ENCODE data around the gene TLCD3B. TPM values are rescaled to one million over a fixed set of nuclear protein-coding genes. Genes with fewer than 3 reads are reported as not detected.
A peak's percentile ranks its signal among the peaks of the same experiment; 100 is the strongest.

Gene TLCD3B
- total RNA-seq, 1 donor: 0.18 TPM

DNA sequence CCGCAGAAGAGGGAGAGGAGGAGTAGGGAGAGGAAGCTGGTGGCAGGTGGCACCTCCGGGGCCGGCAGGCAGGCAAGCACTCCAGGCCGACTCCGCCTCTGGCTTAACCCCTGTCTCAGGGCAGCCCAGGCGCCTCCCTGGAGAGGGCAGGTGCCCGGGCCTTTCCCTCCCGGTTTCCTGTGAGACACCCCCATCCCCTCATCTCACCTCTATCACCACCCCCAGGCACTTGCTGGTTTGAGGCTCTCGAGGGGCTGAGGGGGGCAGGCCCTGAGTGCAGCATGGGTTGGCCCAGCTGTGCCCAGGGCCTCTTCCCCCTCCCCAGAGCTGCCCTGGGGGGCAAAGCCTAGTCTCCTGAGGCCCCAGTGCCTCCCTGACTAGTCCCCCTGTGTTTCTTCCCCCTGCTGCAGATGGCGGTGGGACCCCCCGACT, 26.2 kb downstream of the TLCD3B start:
- no peak for DNase-seq (ENCODE audit: low read depth)
- TF ChIP-seq CTCF (IDR thresholded peaks at IDR 0.05; ENCODE audit: insufficient read depth, low read length): no peak
- H3K4me3 ChIP-seq (ENCODE audit: low read depth, low read length): no peak overlapping the region

GRCh38 chr16:30004424-30004776, 26.7 kb downstream of the TLCD3B start:
- H3K4me3 ChIP-seq (ENCODE audit: low read depth, low read length): no peak overlapping the region
- DNase-seq (ENCODE audit: low read depth): no peak
- no peak for TF ChIP-seq CTCF (IDR thresholded peaks at IDR 0.05; ENCODE audit: insufficient read depth, low read length)

GRCh38 chr16:30003670-30004423, 27.2 kb downstream of the TLCD3B start:
- no peak for DNase-seq (ENCODE audit: low read depth)
- H3K4me3 ChIP-seq (ENCODE audit: low read depth, low read length): no peak overlapping the region
- no peak for TF ChIP-seq CTCF (IDR thresholded peaks at IDR 0.05; ENCODE audit: insufficient read depth, low read length)

DNA sequence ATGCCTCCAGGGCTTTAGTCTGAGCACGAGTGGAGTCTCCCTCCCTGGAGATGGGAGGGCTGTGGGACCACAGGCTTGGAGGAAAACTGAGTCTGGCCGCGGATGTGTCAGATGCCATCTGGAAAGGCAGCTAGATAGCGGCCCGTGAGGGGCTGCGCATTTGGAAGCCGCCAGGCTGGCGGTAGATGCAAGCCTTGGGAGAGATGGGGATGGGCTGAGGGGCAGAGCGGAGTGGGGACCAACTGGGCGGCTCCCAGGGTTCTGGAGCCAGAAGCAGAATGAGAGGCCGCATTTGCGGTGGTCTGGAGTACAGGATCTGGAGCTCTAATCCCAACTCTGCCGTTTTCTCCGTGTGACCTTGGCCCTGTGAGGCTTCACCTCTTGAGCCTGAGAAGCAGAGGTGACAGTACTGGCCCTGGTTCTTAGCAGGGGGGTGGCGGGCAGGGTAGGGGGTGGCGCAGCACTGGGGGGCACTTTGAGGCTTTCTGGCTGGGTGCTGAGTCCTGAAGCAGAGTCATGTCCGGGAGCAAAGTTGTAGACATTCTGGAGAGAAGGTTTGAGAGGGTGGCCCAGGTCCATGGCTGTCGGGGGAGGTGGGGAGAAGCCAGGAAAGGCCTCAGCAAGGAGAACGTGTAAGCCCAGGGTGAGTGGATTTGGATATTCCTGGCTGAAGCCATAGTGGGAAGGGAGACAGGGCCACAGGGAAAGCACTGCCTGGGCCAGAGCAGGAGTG, 28.3 kb downstream of the TLCD3B start:
- no peak for DNase-seq (ENCODE audit: low read depth)
- no peak for TF ChIP-seq CTCF (IDR thresholded peaks at IDR 0.05; ENCODE audit: insufficient read depth, low read length)
- no peak overlapping the region for H3K4me3 ChIP-seq (ENCODE audit: low read depth, low read length)

GRCh38 chr16:30000735-30001631, 30.1 kb downstream of the TLCD3B start:
- TF ChIP-seq CTCF (IDR thresholded peaks at IDR 0.05; ENCODE audit: insufficient read depth, low read length): peak; percentile 6
- H3K4me3 ChIP-seq (ENCODE audit: low read depth, low read length): no peak overlapping the region
- DNase-seq (ENCODE audit: low read depth): no peak

DNA sequence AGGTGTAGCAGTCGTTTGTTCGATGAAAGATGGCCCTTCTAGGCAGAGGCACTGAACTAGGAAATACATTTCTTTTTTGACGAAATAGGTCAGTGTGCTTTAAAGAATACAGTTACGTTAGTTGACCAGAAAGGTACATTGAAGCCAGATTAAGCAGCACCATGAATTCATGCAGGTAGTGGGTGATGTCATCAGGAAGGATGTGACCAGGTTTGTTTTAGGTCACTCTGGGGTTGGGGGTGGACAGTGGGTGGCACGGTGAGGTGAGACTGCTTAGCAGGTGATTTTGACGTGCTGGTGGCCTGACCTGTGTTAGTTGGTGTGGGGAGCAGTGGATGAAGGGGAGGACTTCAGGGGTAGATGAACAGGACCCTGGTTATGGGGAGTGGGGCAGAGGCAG, 31.5 kb downstream of the TLCD3B start:
- no peak for TF ChIP-seq CTCF (IDR thresholded peaks at IDR 0.05; ENCODE audit: insufficient read depth, low read length)
- DNase-seq (ENCODE audit: low read depth): no peak
- no peak overlapping the region for H3K4me3 ChIP-seq (ENCODE audit: low read depth, low read length)

Data from fibroblast of the aortic adventitia (primary cell).